Measurements from ENCODE around the gene NUP98. TPM values are rescaled to one million over a fixed set of nuclear protein-coding genes. Genes with fewer than 3 reads are reported as not detected.

The NUP98 gene
- total and polyA plus RNA-seq, 10 of the 15 experiments (the other 5 are each of a cell fraction or from before 2014, with no cell fraction given), result 21.7 to 108 (median 78.9) TPM

- CTCF ChIA-PET, result no interaction called here
- no peaks in the 10 kb centered on the region for H4K20me1 ChIP-seq (ENCODE audit: control insufficient read depth, insufficient read depth)
- in situ Hi-C loops (cut with MboI), result no loop called here
Measured at GRCh38 chr11:3627291-3627690, 170.1 kb downstream of the NUP98 start.

More at GRCh38 chr11:3627291-3627690, 170.1 kb downstream of the NUP98 start:
- no peak for TF ChIP-seq NR2F1 (conservative IDR thresholded peaks at IDR 0.05)
- TF ChIP-seq CREM (IDR thresholded peaks at IDR 0.05; ENCODE audit: low read depth), result no peak
- no peak for TF ChIP-seq ZBTB4 (CRISPR knock-in tag; IDR thresholded peaks at IDR 0.05)
- TF ChIP-seq TCF12 (IDR thresholded peaks at IDR 0.05; ENCODE audit: low read depth, low read length), result no peak
- no peak for TF ChIP-seq NFYA (IDR thresholded peaks at IDR 0.05; ENCODE audit: borderline replicate concordance, low read depth, low read length)
- TF ChIP-seq SPI1 (IDR thresholded peaks at IDR 0.05; ENCODE audit: borderline replicate concordance, insufficient read depth, low read depth, low read length), result no peak
- no peak for TF ChIP-seq IKZF2 (IDR thresholded peaks at IDR 0.05)
- no peak for TF ChIP-seq POLR2AphosphoS2 (IDR thresholded peaks at IDR 0.05; ENCODE audit: low read depth, low read length)
- TF ChIP-seq CBX5 (IDR thresholded peaks at IDR 0.05; ENCODE audit: low read depth), result no peak
- no peak for TF ChIP-seq IRF3 (IDR thresholded peaks at IDR 0.05)
- no peak for TF ChIP-seq MTA2 (IDR thresholded peaks at IDR 0.05; ENCODE audit: low read depth)
- no peak for TF ChIP-seq ATF3 (IDR thresholded peaks at IDR 0.05; ENCODE audit: borderline replicate concordance, extremely low read depth, low read depth, low read length)
- TF ChIP-seq WRNIP1 (IDR thresholded peaks at IDR 0.05; ENCODE audit: borderline replicate concordance, low read depth, low read length), result no peak
- no peak for TF ChIP-seq JUND (IDR thresholded peaks at IDR 0.05; ENCODE audit: low read depth, low read length)
- no peak for TF ChIP-seq MAX (IDR thresholded peaks at IDR 0.05; ENCODE audit: low read depth, low read length)
- TF ChIP-seq POLR2A (IDR thresholded peaks at IDR 0.05; ENCODE audit: low read depth, low read length), result no peak
- no peak for TF ChIP-seq RELB (IDR thresholded peaks at IDR 0.05; ENCODE audit: low read depth)
- TF ChIP-seq BACH1 (IDR thresholded peaks at IDR 0.05; ENCODE audit: borderline replicate concordance), result no peak
- TF ChIP-seq RFX5 (IDR thresholded peaks at IDR 0.05; ENCODE audit: low read depth, low read length), result no peak
- no peak for TF ChIP-seq FOXM1 (IDR thresholded peaks at IDR 0.05; ENCODE audit: low read depth, low read length)
- BruUV-seq (replicated peaks), result no TSS peak
- no peak for ATAC-seq
- H3K79me2 ChIP-seq (ENCODE audit: control insufficient read depth, insufficient read depth, low read length), result no peaks in the 10 kb centered on the region
- no peak for FAIRE-seq
- H3K4me3 ChIP-seq, result no peak overlapping the region
- no peaks in the 10 kb centered on the region for H3K27me3 ChIP-seq (replicated peaks in 1 of 2; ENCODE audit: control insufficient read depth in 2 of 2, insufficient read depth in 2 of 2, low read length in 1 of 2)
- SMC1A ChIA-PET (ENCODE audit: uncharacterized antibody, unreplicated experiment), result no interaction called here
- no peak overlapping the region for H3K9ac ChIP-seq (ENCODE audit: control insufficient read depth, insufficient read depth, low read length)
- POLR2A ChIA-PET, result no interaction called here
- no peak overlapping the region for H2AFZ ChIP-seq (ENCODE audit: control insufficient read depth, low read depth, low read length)
- H3K27ac ChIP-seq (ENCODE audit: control insufficient read depth, insufficient read depth), result no peak overlapping the region
- no peaks in the 10 kb centered on the region for H3K36me3 ChIP-seq (ENCODE audit: control insufficient read depth in 2 of 2, insufficient read depth in 2 of 2, low read length in 1 of 2)
- H3K4me2 ChIP-seq (ENCODE audit: control insufficient read depth, insufficient read depth), result no peak overlapping the region
- WGBS (ENCODE audit: insufficient coverage, insufficient replicate concordance, low lambda C conversion rate, missing lambda C conversion rate), result 10% methylated on average over 1 of the region's 1 CpG
- no peaks in the 10 kb centered on the region for H3K4me1 ChIP-seq (ENCODE audit: control insufficient read depth, insufficient read depth, low read length)
- DNase-seq (ENCODE audit: low read depth, low spot score), result no peak
- RAD21 ChIA-PET (ENCODE audit: unreplicated experiment), result no interaction called here
- intact Hi-C loops (cut with micrococcal nuclease; ENCODE audit: unreplicated experiment), result no loop called here
- H3K9me3 ChIP-seq (replicated peaks; ENCODE audit: control insufficient read depth, insufficient read depth, low read length), result no peaks in the 10 kb centered on the region

Measured in GM12878 (cell line).